ENCODE measurements around the gene SLC22A2.

DNA sequence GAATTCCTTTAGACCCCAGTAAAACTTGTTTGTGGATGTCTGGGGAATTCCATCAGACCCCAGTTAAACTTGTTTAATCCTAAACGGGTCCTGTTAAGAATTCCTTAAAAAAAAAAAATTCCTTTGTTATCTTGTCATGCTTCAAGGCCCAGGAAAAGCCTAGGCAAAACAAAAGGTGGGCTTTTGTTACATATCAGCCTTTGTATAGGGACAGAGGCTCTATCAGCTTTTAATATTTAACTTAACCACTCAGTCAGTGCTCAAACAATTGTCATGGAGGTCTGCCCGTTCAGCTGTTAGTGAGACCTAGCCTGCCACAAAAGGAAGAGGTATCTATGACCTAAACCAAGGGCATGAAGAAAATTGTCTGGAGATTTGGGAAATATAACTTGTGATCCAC lies 83.9 kb downstream of the SLC22A2 start:
- TF ChIP-seq, protein P1, sequence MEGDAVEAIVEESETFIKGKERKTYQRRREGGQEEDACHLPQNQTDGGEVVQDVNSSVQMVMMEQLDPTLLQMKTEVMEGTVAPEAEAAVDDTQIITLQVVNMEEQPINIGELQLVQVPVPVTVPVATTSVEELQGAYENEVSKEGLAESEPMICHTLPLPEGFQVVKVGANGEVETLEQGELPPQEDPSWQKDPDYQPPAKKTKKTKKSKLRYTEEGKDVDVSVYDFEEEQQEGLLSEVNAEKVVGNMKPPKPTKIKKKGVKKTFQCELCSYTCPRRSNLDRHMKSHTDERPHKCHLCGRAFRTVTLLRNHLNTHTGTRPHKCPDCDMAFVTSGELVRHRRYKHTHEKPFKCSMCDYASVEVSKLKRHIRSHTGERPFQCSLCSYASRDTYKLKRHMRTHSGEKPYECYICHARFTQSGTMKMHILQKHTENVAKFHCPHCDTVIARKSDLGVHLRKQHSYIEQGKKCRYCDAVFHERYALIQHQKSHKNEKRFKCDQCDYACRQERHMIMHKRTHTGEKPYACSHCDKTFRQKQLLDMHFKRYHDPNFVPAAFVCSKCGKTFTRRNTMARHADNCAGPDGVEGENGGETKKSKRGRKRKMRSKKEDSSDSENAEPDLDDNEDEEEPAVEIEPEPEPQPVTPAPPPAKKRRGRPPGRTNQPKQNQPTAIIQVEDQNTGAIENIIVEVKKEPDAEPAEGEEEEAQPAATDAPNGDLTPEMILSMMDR (conservative IDR thresholded peaks at IDR 0.05; ENCODE audit: low read length): no peak
- TF ChIP-seq EZH2phosphoT487 (IDR thresholded peaks at IDR 0.05; ENCODE audit: borderline replicate concordance): no peak

Data from Loucy (cell line).